ENCODE data around the gene KCND3.

DNA sequence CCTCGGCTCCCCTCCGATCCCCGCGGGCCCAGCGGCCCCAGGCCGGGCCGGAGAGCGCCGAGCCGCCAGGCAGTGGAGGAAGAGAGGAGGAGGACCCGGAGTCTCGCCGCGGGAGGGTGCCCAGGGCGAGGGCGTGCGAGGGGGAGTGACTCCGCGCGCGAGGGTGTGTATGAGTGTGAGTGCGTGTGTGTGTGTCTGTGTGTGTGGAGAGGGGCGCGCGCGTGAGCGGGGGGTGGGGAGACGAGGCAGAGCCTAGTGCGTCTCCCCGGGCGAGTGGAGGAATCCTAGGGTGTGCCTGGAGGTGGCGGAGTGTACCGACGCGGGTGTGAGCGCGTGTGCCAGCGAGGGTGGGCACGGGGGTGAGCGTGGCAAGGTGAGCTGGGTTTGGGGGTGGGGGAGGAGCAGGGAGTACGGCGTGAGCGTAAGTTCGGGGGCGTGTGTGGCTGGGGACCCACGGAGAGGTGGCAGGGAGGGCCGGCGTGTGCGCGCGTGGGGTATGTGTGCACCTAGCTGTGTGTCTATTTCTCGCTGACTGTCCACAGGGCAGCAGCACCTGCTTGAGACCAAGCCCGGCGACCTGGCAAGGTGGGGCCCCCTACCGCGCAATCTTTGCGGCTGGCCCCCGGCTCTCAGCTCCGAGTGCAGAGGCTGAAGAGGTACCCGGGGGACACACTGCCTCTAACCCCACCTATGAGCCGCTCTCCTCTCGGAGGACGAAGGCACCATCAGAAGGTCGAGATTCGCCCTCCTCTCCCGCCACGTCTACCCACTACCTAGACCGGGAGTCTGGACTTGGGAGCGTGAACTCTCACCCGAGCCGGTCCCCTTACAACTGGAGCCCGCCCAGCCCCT lies 784 bp upstream of the KCND3 start:
- TF ChIP-seq, protein P1, sequence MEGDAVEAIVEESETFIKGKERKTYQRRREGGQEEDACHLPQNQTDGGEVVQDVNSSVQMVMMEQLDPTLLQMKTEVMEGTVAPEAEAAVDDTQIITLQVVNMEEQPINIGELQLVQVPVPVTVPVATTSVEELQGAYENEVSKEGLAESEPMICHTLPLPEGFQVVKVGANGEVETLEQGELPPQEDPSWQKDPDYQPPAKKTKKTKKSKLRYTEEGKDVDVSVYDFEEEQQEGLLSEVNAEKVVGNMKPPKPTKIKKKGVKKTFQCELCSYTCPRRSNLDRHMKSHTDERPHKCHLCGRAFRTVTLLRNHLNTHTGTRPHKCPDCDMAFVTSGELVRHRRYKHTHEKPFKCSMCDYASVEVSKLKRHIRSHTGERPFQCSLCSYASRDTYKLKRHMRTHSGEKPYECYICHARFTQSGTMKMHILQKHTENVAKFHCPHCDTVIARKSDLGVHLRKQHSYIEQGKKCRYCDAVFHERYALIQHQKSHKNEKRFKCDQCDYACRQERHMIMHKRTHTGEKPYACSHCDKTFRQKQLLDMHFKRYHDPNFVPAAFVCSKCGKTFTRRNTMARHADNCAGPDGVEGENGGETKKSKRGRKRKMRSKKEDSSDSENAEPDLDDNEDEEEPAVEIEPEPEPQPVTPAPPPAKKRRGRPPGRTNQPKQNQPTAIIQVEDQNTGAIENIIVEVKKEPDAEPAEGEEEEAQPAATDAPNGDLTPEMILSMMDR (IDR thresholded peaks at IDR 0.05; ENCODE audit: insufficient read depth, low read length), result no peak
- TF ChIP-seq, protein P2, sequence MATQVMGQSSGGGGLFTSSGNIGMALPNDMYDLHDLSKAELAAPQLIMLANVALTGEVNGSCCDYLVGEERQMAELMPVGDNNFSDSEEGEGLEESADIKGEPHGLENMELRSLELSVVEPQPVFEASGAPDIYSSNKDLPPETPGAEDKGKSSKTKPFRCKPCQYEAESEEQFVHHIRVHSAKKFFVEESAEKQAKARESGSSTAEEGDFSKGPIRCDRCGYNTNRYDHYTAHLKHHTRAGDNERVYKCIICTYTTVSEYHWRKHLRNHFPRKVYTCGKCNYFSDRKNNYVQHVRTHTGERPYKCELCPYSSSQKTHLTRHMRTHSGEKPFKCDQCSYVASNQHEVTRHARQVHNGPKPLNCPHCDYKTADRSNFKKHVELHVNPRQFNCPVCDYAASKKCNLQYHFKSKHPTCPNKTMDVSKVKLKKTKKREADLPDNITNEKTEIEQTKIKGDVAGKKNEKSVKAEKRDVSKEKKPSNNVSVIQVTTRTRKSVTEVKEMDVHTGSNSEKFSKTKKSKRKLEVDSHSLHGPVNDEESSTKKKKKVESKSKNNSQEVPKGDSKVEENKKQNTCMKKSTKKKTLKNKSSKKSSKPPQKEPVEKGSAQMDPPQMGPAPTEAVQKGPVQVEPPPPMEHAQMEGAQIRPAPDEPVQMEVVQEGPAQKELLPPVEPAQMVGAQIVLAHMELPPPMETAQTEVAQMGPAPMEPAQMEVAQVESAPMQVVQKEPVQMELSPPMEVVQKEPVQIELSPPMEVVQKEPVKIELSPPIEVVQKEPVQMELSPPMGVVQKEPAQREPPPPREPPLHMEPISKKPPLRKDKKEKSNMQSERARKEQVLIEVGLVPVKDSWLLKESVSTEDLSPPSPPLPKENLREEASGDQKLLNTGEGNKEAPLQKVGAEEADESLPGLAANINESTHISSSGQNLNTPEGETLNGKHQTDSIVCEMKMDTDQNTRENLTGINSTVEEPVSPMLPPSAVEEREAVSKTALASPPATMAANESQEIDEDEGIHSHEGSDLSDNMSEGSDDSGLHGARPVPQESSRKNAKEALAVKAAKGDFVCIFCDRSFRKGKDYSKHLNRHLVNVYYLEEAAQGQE (IDR thresholded peaks at IDR 0.05; ENCODE audit: insufficient replicate concordance, low read depth), result no peak
